Keratinocyte (primary cell): ENCODE data around the gene F13B. TPM values are rescaled to one million over a fixed set of nuclear protein-coding genes. Genes with fewer than 3 reads are reported as not detected.
"Not testable (repeated sequence)": the region's sequence is repeated elsewhere in the genome, so short reads cannot be mapped to it uniquely, and the experiment has no call there.

Source experiments
- DNase-seq: peaks from one replicate; pipeline ENCODE4 v3.0.0-alpha.2; 2011; ENCODE audit warnings: low read depth, missing footprints, low spot score
- FAIRE-seq: peaks from 2 replicates; lab custom pipeline; 2011; peaks lifted over from hg19 to GRCh38; lab: Jason Lieb, UNC
- H2AFZ ChIP-seq: 2 replicates; pipeline ENCODE4 v1.6.0; 2012; ENCODE audit warnings: low read length, control low read depth, inconsistent platforms; ENCODE audit not compliant: control insufficient read depth
- H3K27ac ChIP-seq: 2 replicates; pipeline ENCODE4 v1.5.1; 2011; ENCODE audit warnings: low read length; ENCODE audit not compliant: control insufficient read depth, insufficient read depth
- H3K27me3 ChIP-seq: 3 replicates; pipeline ENCODE4 v1.6.0; 2011; ENCODE audit warnings: low read length; ENCODE audit not compliant: control insufficient read depth, insufficient read depth; ENCODE audit errors: extremely low read depth
- H3K36me3 ChIP-seq, 2 experiments: 2 replicates in 1 of 2; 3 replicates in 1 of 2; pipeline ENCODE4 v1.5.1; 2011; ENCODE audit warnings: low read length in 2 of 2, mild to moderate bottlenecking in 1 of 2; ENCODE audit not compliant: control insufficient read depth in 2 of 2, insufficient read depth in 2 of 2; ENCODE audit errors: extremely low read depth in 1 of 2
- H3K4me1 ChIP-seq: 3 replicates; pipeline ENCODE4 v1.5.1; 2011; ENCODE audit warnings: low read length; ENCODE audit not compliant: control insufficient read depth, insufficient read depth; ENCODE audit errors: extremely low read depth
- H3K4me2 ChIP-seq: 3 replicates; pipeline ENCODE4 v1.6.0; 2011; ENCODE audit warnings: low read depth, low read length; ENCODE audit not compliant: control insufficient read depth, insufficient read depth; ENCODE audit errors: extremely low read depth
- H3K4me3 ChIP-seq, 3 experiments: fragments of 200-600 bp in 1 of 3; sonication (generic) in 1 of 3; 2 replicates in 2 of 3; 3 replicates in 1 of 3; pipeline ENCODE4 v1.5.1; 2011 to 2016; ENCODE audit warnings: low read length in 3 of 3, mild to moderate bottlenecking in 3 of 3, control low read depth in 2 of 3, inconsistent platforms in 1 of 3, low read depth in 1 of 3, mixed read lengths in 1 of 3, mixed run types in 1 of 3, moderate library complexity in 1 of 3; ENCODE audit not compliant: control insufficient read depth in 2 of 3, insufficient read depth in 2 of 3; ENCODE audit errors: extremely low read depth in 1 of 3
- H3K79me2 ChIP-seq: 2 replicates; pipeline ENCODE4 v1.6.0; 2012; ENCODE audit warnings: low read length; ENCODE audit not compliant: control insufficient read depth, insufficient read depth
- H3K9ac ChIP-seq: 3 replicates; pipeline ENCODE4 v1.6.0; 2011; ENCODE audit warnings: low read length; ENCODE audit not compliant: control insufficient read depth, insufficient read depth; ENCODE audit errors: extremely low read depth
- H3K9me1 ChIP-seq: 3 replicates; pipeline ENCODE4 v1.6.0; 2011; ENCODE audit warnings: low read length; ENCODE audit not compliant: control insufficient read depth, insufficient read depth; ENCODE audit errors: extremely low read depth
- H3K9me3 ChIP-seq: 2 replicates; pipeline ENCODE4 v1.5.1; 2012; ENCODE audit warnings: low read depth, low read length; ENCODE audit not compliant: control insufficient read depth
- H4K20me1 ChIP-seq: 3 replicates; pipeline ENCODE4 v1.6.0; 2011; ENCODE audit warnings: low read length; ENCODE audit not compliant: control insufficient read depth, insufficient read depth; ENCODE audit errors: extremely low read depth
- EZH2 ChIP-seq: IDR thresholded peaks from one replicate; pipeline ENCODE4 v1.6.1; 2012; ENCODE audit warnings: inconsistent platforms, mild to moderate bottlenecking, low read length, moderate library complexity
- dilution Hi-C: fragments of 300-500 bp; cut with MboI; formaldehyde crosslinking; loops from one replicate; pipeline ENCODE4 v1.7.0; 2020; ENCODE audit warnings: low sequenced_read_pairs; ENCODE audit not compliant: extremely low pct_ligation_motif_present
- polyA plus RNA-seq, 5 experiments: library from polyadenylated mRNA; depleted of rRNA in 3 of 5; stranded (reverse) in 3 of 5; stranded (forward) in 1 of 5; unstranded in 1 of 5; fragments of >200 nt; gene quantifications; 1 replicate in 1 of 5; 2 replicates in 3 of 5; 3 replicates in 1 of 5; pipeline versions ENCODE4 v1.2.1 to v1.2.3, GENCODE V29; 2011 to 2012; ENCODE audit warnings: missing spikeins in 2 of 5, low read depth in 1 of 5, low replicate concordance in 1 of 5
- TF ChIP-seq, protein P1 (sequence below), 3 experiments: IDR thresholded peaks in 1 of 3; conservative IDR thresholded peaks in 1 of 3; optimal IDR thresholded peaks in 1 of 3; 2 replicates in 2 of 3; 3 replicates in 1 of 3; pipeline versions ENCODE3 to v1.5.1; 2011; ENCODE audit warnings: low read length in 3 of 3, mild to moderate bottlenecking in 3 of 3, moderate library complexity in 2 of 3, control low read depth in 1 of 3, inconsistent platforms in 1 of 3; ENCODE audit not compliant: insufficient read depth in 2 of 3; ENCODE audit errors: extremely low read depth in 1 of 3

F13B gene
- polyA plus RNA-seq, 1 donor (not counting 4 experiments of a cell fraction or from before 2014, with no cell fraction given) = not detected

DNA sequence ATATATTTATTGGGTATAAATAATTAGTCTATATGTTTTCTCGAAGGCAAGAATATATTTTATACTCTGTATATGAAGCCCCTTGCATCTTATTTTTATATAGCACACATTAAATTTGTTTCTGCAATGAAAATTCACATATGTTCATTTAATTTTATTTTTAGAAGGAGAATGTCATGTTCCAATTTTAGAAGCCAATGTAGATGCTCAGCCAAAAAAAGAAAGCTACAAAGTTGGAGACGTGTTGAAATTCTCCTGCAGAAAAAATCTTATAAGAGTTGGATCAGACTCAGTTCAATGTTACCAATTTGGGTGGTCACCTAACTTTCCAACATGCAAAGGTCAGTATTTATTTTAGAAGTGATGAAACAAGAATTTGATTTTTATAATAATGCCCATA, 73.1 kb downstream of the F13B start:
- no peak for TF ChIP-seq EZH2
- TF ChIP-seq, protein P1, sequence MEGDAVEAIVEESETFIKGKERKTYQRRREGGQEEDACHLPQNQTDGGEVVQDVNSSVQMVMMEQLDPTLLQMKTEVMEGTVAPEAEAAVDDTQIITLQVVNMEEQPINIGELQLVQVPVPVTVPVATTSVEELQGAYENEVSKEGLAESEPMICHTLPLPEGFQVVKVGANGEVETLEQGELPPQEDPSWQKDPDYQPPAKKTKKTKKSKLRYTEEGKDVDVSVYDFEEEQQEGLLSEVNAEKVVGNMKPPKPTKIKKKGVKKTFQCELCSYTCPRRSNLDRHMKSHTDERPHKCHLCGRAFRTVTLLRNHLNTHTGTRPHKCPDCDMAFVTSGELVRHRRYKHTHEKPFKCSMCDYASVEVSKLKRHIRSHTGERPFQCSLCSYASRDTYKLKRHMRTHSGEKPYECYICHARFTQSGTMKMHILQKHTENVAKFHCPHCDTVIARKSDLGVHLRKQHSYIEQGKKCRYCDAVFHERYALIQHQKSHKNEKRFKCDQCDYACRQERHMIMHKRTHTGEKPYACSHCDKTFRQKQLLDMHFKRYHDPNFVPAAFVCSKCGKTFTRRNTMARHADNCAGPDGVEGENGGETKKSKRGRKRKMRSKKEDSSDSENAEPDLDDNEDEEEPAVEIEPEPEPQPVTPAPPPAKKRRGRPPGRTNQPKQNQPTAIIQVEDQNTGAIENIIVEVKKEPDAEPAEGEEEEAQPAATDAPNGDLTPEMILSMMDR (optimal IDR thresholded peaks at IDR 0.05 in 1 of 3, IDR thresholded peaks at IDR 0.05 in 1 of 3, conservative IDR thresholded peaks at IDR 0.05 in 1 of 3; ENCODE audit: extremely low read depth in 1 of 3, insufficient read depth in 2 of 3, low read length in 3 of 3) = no peak
- H3K79me2 ChIP-seq = no peaks in the 10 kb centered on the region
- dilution Hi-C loops = no loop called here

DNA sequence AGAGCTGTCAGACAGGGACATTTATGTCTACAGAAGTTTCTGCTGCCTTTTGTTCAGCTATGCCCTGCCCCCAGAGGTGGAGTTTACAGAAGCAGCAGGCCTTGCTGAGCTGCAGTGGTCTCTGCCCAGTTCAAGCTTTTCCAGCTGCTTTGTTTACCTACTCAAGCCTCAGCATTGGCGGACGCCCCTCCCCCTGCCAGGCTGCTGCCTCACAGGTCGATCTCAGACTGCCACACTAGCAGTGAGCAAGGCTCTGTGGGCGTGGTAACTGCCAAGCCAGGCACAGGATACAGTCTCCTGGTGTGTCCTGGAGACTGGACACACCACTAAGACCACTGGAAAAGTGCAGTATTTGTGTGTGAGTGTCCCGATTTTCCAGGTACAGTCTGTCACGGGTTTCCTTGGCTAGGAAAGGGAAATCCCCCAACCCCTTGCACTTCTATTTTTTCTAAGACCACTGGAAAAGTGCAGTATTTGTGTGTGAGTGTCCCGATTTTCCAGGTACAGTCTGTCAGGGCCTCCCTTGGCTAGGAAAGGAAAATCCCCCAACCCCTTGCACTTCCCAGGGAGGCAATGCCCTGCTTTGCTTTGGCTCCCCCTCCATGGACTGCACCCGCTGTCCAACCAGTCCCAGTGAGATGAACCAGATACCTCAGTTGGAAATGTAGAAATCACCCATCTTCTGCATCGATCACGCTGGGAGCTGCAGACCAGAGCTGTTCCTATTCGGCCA, 75.0 kb downstream of the F13B start:
- FAIRE-seq, DNase-seq, H3K79me2 ChIP-seq, H3K36me3 ChIP-seq, H3K9me1 ChIP-seq, H3K27me3 ChIP-seq, H4K20me1 ChIP-seq, dilution Hi-C loops, H2AFZ ChIP-seq, H3K4me2 ChIP-seq, H3K4me3 ChIP-seq, H3K4me1 ChIP-seq, H3K9ac ChIP-seq, H3K9me3 ChIP-seq, H3K27ac ChIP-seq: not testable (repeated sequence)

More for the DNA sequence above, 73.1 kb downstream of the F13B start:
- H3K9me3 ChIP-seq = no peaks in the 10 kb centered on the region
- H3K27ac ChIP-seq = no peak overlapping the region
- no peak overlapping the region for H3K9ac ChIP-seq
- H3K4me1 ChIP-seq = no peaks in the 10 kb centered on the region
- no peaks in the 10 kb centered on the region for H3K36me3 ChIP-seq
- H3K4me3 ChIP-seq = no peak overlapping the region
- H3K27me3 ChIP-seq = no peaks in the 10 kb centered on the region
- no peak for FAIRE-seq
- no peaks in the 10 kb centered on the region for H3K9me1 ChIP-seq
- no peak overlapping the region for H2AFZ ChIP-seq
- H4K20me1 ChIP-seq = no peaks in the 10 kb centered on the region
- no peak for DNase-seq
- no peak overlapping the region for H3K4me2 ChIP-seq

Other genes starting within 250 kb of the F13B start
- not detected in 3 replicates for gene CFHR1, start 247.5 kb downstream of the F13B start, polyA plus RNA-seq
- not detected in 3 replicates for gene CFHR4, start 179.2 kb downstream of the F13B start, polyA plus RNA-seq
- gene CFHR2, start 123.5 kb downstream of the F13B start, polyA plus RNA-seq = not detected in 3 replicates
- gene CFHR5, start 89.7 kb downstream of the F13B start, polyA plus RNA-seq = not detected in 3 replicates
- gene ASPM, start 79.4 kb upstream of the F13B start, polyA plus RNA-seq = 2.1 to 10.0 TPM (median 5.3 TPM) in 3 replicates
- gene ZBTB41, start 134.0 kb upstream of the F13B start, polyA plus RNA-seq = 3.5 to 5.2 TPM (median 4.1 TPM) in 3 replicates
- 0.04 to 0.12 TPM in 2 of 3 replicates, not detected in the other for gene CRB1, start 201.0 kb upstream of the F13B start, polyA plus RNA-seq